ENCODE data around the gene PSMD1.
"Not testable (repeated sequence)": the region's sequence is repeated elsewhere in the genome, so short reads cannot be mapped to it uniquely, and the experiment has no call there.

Gene PSMD1

DNA sequence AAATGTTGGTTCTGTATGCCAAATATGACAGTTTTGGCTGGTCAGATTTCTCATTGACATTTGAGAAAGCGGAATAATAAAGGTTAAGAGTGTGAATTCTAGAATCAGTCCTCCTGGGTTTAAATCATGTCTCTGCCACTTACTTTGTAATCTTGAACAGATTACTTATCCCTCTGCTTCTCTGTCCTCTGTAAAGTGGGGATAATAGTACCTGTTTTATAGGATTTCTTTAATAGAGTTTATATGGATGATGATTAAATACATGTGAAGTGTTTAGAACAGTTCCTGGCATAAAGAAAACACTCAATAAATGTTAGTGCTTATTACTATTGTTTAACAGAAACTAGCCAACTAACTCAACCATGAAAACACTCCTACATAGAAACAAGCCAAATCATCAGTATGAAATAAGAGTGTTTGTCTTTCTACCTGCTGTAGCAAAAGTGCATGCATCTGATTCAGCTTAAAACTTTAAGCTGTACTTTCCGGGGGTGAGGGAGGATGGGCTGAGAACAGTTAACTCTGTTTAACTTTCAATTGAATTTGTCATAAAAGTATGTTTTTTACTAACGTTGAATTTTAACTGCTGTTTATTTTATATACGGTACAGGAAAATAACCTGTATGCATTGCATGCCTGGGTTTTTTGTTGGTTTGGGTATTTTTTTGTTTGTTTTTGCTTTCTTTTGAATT is 61.4 kb downstream of the PSMD1 start:
- no peak for DNase-seq

DNA sequence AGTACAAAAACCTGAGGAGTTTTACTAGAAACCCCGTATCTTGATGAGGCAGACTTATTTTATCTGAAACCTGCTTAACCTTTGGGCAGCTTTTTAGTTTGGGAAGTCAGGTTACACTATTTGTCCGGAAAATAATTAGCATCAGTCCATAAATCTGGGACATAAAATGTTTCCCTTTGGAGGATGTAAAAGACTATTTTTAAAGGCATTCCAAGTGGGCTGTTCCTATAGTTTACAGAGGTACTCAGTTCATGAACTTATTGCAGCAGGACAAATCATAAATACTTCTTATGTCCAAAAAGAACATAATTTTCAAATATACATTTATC is 61.9 kb downstream of the PSMD1 start:
- DNase-seq = no peak

DNA sequence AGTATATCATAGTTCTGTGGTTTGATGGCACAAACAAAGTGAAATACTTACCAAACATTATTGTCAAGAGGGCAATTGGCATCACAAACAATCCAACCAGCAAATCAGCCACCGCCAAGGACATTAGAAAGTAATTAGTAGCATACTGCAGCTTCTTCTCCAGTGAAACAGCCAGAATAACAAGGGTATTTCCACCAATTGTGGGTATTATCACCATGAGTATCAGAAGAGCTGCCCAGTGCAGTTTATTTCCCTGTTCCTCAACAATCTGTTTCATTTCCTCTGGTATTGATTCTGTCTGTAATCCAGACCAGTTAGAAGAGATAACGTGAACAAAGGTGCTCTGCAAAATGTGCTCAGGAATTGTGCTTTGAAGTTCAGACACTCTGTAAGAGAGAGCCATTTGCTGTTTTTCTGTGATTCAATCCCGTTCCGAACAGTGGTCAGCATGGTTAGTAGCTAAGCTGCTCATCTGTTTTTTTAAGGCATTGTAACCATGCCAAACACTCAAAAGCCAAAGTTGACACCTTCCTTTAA is 66.8 kb downstream of the PSMD1 start:
- no peak for DNase-seq

DNA sequence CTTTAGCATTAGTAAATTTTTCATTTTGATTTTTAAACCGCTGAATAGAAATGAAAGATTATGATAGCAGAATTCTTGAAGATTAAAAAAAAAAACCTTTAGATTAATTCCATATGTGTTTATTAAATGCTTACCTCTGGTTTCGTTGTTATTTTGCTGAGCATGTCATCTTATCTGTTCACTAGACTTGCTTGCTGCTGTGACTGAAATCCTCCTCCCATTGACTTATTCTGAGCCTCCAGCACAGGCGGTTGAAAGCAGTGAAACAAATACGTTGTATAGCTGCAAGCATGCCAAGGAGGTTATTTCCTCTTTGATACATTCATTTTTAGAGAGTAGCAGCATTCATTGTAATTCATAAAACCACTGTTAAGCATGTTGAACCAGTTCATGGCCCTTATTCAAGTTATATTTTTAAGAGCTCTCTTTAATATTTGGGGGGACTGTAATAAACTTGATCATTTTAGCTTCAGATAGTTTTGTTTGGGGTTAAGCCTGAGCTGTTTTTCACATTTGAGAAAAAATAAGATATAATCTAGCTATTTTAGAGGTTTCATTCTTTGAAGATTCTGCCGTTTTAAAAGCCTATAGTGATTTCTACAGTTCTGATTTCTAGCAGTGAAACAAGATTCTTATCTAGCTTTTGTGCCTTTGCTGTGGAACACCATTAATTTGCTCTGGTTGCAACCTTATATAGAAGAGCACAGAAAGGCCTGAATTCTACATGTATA is 68.3 kb downstream of the PSMD1 start, which contains the start of gene HTR2B:
Gene HTR2B, minus strand, starts transcription at position 205 of the 731 bp plus-strand sequence. CDS start 1,278 bp downstream, outside the sequence.
- DNase-seq = no peak

DNA sequence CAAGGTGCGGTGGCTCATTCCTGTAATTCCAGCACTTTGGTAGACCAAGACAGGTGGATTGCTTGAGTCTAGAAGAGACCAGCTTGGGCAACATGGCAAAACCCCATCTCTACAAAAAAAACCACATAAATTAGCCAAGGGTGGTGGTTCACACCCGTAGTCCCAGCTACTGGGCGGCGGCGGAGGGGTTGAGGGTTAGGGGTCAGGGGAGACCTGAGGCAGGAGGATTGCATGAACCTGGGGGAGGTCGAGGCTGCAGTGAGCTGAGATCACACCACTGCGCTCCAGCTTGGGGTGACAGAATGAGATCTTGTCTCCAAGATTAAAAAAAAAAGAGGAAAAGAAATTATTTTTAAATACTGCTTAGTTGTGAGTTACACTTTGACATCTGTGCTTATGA is 69.5 kb downstream of the PSMD1 start:
- no peak for DNase-seq

DNA sequence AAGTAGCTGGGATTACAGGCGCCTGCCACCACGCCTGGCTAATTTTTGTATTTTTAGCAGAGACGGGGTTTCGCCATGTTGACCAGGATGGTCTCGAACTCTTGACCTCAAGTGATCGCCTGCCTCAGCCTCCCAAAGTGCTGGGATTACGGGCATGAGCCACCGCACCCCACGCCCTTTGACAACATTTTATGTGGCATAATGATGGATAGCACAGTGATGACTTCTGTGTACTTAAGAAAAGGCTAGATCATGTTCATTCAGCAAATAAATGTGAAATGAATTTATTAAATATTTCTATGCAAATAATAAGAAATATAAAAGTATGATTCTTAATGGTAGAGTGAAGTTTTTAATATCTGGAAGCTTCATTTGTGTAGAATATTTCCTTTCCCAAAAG is 70.8 kb downstream of the PSMD1 start:
- DNase-seq = no peak

GRCh38 chr2:231127936-231128335 is 71.3 kb downstream of the PSMD1 start:
- no peak for DNase-seq

GRCh38 chr2:231128541-231128940 is 71.9 kb downstream of the PSMD1 start:
- no peak for DNase-seq

GRCh38 chr2:231129216-231129615 is 72.5 kb downstream of the PSMD1 start:
- DNase-seq = no peak

GRCh38 chr2:231130336-231131056 is 73.8 kb downstream of the PSMD1 start:
- DNase-seq = no peak

GRCh38 chr2:231132129-231132528 is 75.5 kb downstream of the PSMD1 start:
- no peak for DNase-seq

GRCh38 chr2:231133365-231134099 is 76.9 kb downstream of the PSMD1 start:
- no peak for DNase-seq

DNA sequence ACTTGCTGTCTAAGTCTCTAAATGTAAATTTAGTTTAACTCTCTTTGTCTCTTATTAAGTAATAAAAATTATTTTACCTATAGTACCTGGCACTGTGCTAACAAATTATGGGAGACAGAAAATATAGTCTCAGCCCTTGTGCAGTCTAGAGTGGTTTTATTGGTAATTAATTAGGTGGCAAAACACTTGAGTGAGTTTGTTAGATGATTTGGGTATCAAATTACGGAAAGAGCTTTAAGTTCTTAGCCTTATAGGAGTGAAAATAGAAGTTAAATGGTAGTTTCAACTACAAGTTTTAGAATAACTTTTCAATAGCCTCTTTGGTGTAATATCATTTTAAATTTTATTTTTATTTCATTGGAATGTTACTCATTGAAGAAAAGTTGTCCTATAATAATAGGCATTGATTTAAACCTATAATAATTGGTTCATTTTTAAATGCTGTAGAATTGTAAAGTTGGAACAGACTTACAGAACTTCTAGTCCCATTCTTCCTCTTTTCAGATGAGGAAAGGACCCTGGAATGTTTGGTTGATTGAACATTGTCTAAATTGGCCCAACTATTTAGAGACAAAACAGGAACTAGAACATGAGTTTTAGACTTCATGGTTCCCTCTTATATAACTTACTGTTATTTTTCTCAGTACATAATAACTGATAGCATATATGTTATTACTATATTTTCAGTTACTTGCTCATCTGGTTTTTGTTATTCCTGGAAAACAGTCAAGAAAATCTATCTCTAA is 78.4 kb downstream of the PSMD1 start:
- DNase-seq = no peak

DNA sequence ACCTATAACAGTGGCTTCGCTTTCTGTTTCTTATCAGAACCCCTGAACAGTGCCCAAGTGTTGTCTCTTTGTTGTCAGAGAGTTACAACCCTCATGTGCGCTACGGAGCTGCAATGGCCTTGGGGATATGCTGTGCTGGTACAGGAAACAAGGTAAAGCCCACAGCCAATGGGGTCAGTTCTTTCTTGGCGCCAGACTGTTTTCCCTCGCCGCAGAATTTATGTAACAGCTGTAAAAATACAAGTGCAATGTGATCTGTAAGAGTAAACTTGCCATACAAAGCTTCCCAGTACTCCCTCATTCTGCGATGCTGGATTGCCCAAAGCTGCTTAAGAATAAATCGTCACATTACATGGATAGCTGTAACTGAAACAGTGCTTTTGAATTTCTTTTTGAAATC is 82.0 kb downstream of the PSMD1 start:
- no peak for DNase-seq

DNA sequence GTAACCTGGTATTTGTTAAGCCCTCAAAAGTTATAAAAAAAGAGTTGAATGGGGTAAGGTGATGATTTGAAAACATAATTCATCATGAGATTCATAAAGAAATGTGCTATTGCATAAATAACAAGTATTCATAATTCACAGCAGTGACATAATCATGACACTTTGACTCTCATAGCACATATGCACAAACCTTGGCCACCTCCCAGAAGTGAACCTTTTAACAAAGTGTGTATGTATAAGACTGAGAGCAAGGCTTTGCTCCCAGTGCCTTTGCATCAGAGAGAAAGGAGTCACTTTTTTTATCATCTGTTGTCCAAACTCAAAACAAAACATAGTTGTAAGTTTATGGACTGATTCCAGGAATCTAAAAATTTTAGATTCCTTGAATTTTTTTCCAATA is 83.1 kb downstream of the PSMD1 start:
- DNase-seq = no peak

GRCh38 chr2:231140808-231141207 is 84.1 kb downstream of the PSMD1 start:
- not testable (repeated sequence) for DNase-seq

GRCh38 chr2:231144896-231145295 is 88.2 kb downstream of the PSMD1 start:
- no peak for DNase-seq

DNA sequence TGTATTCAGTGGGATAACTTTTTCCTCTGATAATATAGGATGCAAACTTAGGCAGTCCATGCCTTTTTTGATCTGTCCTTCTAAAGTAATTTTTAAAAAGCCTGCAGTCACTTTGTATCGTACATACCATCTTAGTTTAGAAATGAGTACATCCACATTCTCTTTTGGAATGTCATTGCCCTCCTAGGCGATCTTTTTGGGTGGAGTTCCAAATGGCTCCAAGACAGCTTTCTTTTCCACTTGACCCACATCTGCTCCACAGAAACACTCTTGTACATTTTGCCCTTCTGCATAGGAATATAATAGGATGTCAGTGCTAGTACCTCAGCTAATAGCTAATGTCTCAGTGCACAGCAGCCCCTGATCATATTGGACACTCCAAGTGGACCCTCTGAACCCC is 90.0 kb downstream of the PSMD1 start:
- DNase-seq = no peak

DNA sequence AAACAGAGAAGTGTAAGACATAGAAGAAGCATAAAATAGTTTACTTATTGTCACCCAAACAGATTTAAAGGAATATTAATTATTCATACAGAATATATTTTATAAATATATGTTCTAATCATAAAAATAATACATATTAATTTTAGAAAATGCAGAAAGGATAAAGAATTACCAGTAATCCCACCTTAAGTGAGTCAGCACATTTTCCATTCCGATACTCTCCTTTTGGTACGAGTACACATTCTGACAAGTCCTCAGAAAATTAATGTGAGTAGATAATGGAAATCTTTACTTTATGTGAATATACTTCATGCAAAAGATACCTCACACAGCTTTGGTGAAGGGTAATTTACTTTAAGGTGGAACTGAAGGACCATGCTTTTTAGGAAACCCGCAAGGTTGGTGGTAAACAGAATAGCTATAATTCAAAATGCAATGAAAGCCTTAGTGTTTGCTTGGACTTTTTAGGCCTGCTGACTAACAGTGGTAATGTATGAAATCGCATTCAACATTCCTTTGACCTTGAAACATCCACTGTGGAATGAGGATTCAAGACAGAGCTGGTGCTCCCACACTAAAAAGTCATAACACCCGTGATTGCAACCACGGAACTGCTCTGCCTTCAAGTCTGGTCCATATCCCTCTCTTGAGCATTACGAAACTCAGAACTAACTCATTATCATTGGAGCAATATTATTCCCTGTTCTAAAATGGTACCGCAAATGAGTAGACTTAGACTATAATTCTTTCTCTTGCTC is 96.3 kb downstream of the PSMD1 start:
- DNase-seq = no peak

DNA sequence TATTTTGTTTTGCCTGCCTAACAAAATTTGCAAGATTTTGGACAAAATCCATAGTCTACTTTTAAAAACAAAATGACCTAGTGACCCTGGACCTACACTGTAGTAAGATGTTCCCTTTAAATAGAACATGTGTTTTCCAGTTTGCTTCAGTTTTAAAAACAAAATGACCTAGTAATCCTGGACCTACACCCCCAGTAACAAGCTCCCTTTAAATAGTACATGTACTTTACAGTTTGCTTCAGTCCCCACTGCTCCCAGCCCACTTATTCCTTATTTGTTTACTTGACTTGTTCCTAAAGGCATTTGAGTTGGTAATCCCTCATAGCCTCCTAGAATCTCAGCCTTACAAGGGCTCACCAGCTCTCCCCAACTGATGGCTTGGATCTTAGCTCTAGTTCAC is 102.6 kb downstream of the PSMD1 start:
- DNase-seq = no peak

DNA sequence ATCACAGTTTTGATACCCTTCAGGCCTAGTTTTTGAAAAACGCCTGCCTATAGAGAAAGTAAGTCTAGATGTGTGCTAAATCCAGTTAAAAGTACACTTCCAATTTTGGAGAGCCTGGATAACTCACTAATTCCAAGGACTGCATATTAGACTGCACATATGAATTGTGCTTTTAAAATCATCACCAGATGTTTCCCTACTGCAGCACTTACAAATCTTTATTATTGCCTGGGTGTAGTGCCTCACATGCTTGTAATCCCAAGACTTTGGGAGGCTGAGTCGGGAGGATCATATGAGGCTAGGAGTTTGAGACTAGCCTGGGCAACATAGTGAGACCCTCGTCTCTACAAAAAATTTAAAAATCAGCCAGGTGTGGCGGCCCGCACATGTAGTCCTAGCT is 104.0 kb downstream of the PSMD1 start:
- no peak for DNase-seq

Data from cortex of kidney (tissue), 1 donor.